Stimulated activated CD8-positive, alpha-beta memory T cell treated with anti-CD3 and anti-CD28 coated beads, Interleukin-7, amount 100 ng/mL, for 24 hours (primary cell): ENCODE measurements around the gene TNNC1.

ENCODE experiments used
- DNase-seq: peaks from one replicate; pipeline ENCODE4 v3.0.0-alpha.2; 2020; ENCODE audit warnings: low read depth

TNNC1 gene

DNA sequence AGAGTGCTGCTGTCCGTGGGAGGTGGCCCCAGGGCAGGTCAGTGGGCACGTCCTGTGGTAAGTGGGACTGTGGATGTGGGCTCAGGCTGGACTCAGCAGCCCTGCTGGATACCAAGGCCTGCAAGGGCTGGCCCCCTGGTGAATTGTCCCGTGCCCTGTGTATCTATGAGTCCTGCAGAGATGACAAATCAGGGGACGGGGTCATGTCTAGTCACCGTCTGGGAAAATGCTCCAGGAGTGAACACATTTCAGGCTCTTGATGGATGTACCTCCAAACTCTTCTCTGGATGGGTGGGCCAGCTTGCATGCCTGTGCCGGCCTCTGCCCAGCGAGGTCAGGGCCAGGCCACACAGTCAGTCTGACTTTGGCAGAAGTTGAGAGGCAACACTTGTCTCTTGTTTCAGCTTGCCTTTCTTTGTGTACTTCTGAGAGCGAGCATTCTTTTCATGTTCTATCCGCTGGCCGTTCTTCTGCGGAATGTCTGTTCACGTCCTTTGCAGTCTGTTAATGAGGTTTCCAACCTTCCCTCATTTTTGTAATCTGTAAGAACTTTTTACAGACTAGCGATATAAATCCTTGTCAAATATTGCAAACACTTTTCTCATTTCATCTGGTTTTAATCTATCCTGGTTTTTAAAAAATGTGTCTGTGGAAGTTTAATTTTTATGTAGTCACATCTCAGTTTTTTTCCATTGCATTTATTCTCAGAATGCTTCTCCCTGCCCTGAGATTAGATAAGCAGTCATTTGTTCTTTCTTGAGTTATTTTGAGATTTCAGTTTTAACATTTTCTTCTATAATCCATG is 29.9 kb upstream of the TNNC1 start:
- no peak for DNase-seq

DNA sequence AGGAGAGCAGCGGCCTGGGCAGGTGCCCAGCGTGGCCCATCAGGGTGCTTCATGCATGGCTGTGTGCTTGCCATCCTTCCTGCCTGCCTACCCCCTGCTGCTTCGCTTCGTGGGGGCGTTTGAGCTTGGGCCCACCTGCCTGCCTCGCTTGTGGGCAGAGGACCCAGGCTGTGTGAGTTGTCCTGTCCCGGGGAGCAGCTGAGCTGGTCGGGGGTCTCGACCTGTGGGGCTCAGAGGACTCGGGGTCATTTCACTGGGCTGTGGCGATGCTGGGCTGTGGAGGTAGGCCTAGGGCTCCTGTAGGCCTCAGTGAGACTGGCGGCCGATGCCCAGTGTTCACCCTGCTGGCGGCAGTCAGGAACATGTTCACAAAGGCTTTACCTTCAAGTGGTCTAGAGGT is 29.2 kb upstream of the TNNC1 start:
- no peak for DNase-seq

GRCh38 chr3:52481819-52482521 is 28.1 kb upstream of the TNNC1 start:
- DNase-seq, result no peak

GRCh38 chr3:52480768-52481715 is 27.2 kb upstream of the TNNC1 start:
- DNase-seq, result no peak

DNA sequence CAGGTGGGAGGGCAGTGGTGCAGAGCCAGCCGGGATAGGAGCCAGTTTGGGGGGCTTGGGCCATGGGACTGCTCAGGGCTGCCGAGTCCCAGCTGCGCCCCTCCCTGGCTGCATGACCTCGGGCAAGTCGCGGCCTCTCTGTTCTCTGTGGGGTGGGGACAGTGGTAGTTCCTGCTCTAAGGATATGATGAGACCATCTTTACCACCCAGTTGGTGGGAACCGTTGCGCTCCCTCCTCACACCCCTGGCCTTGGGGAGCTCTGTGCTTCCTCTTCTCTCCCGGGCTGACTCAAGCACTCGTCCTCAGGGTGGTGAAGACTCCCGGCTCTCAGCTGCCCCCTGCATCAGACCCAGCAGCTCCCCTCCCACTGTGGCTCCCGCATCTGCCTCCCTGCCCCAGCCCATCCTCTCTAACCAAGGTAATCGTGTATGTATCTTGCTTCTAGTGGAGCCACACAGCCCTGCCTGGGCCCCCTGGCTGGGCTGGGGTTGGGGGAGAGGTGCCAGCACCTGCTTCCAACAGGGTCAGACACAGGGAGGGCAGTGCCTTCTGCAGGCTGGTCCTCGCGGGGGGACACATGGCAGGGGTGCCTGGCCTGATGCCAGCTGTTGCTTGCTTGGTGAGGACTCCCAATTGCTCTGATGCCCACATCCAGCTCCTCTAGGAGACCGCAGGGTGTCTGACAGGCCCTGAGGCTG is 26.2 kb upstream of the TNNC1 start:
- no peak for DNase-seq

GRCh38 chr3:52479037-52479876 is 25.4 kb upstream of the TNNC1 start:
- DNase-seq, result no peak

DNA sequence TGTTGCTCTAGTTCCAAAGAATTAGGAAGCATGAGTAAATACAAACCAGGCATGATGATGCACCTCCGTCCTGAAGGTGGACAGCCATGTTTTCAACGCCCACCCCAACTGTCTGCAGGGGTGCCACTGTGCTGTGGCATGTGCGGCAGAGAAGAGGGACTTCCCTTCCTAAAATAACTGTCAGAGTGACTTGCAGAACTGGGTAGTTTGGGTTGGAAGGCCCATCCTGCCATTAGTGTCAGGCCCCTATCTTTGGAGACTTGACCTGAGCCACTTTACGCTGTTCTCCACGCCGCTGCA is 23.9 kb upstream of the TNNC1 start:
- DNase-seq, result no peak

- DNase-seq, result no peak
Measured at GRCh38 chr3:52477076-52477795, 23.4 kb upstream of the TNNC1 start.

- DNase-seq, result no peak
Measured at GRCh38 chr3:52473026-52473425, 19.2 kb upstream of the TNNC1 start.

DNA sequence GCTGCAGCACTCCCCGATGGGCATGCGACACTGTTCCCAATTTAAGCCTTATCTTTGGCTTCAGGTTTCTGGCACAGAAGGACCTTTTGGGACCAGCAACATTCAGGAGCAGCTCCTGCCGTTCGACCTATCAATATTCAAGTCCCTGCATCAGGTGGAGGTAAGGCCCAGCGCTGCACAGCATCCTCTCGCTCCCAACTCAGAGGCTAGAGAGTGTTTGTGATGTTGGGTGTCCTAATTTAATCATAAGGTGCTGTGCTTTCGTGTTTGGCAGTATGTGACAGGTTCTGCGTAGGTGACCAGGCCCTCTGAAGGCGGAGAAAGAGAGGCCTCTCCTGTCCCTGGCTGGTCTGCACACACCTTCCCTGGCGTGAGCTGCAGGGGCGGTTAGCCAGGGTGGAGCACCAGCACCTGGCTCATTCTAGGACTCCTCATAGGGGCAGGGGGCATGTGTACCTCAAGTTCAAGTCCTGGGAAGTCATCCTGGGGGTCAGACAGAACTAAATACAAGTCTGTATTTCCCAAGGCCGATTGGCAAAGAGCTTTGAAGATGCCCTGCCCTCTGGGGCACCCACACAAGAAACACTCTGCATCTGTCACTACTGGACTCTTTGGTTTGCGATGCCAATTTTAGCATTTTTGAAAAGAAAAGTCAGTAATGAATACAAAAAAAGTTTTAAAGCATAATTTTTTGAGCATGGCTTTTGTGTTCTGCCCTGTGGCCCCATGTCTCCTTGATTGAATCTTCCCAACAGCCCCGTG is 18.6 kb upstream of the TNNC1 start:
- DNase-seq, result no peak

- no peak for DNase-seq
Measured at GRCh38 chr3:52471371-52472238, 17.8 kb upstream of the TNNC1 start.

GRCh38 chr3:52470920-52471319 is 17.1 kb upstream of the TNNC1 start:
- no peak for DNase-seq

GRCh38 chr3:52469001-52469400 is 15.2 kb upstream of the TNNC1 start:
- no peak for DNase-seq

DNA sequence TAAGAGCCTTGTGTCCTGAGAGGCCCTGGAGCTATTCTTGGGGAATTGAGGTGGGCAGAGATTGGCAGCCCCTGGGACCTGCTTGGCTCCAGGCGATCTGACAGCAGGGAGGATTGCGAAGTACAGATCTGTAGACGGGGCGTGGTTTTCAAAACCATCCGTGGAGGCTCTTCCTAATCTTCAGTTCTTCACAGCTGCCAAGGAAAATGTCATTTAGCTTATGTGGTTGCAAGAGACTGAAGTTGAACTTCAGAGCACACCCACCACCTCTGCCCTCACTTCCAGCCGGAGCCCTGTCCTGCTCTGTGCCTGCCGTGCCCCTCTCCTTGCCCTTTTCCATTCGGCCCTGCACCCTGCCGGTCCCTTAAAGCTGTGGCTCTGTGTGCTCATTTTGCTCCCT is 14.5 kb upstream of the TNNC1 start:
- DNase-seq, result no peak

GRCh38 chr3:52463416-52463815 is 9.6 kb upstream of the TNNC1 start:
- no peak for DNase-seq

DNA sequence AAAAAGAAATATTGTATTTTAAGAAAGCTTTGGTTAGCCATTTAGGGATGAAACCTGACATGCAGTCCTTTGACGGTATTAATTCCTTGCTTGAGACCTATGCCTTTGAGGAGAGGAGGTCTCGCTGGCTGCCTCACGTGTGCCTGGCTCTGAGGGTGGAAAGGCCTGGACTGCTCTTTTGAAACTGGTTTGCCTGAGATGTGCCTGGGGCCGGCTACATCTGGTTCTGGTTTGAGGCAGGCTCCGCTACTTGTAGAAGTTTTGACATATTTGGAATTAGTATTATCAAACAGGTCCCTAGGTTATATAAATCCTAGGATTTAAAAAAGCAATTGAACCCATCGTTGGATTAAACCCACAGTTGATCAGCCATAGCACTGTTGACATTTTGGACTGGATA is 8.0 kb upstream of the TNNC1 start:
- DNase-seq, result no peak

DNA sequence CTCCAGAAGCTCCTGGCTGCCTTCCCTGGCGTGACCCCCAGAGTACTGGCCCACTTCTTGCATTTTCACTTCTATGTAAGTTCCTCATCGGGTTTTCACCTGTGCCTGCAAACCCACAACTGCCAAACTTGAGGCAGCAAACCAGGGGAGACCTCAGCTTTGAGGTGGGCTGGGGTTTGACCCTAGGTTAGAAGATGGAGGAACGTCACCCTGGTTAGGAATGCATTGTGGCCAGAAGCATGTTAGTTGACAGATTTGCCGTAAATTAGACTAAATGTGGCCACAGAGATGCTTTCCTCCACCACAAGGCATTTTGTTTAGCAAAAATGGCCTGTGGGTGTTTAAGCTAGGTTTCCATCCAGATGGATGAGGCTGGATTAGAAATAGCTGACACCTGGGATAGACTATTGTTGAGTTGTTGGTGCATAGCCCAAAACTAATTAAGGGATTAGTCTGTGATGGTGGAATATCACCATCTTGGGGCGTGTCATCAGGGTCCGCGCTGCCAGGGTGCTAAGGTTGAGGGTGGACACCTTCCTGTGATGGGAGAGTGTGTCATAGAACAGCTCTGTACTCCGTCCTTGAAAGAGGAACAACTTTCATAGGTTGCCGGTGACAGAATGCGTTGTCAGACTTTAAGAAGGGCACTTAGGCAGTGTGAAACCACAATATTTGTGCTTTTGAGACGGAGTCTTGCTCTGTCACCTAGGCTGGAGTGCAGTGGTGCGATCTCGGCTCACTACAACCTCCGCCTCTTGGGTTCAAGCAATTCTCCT is 5.1 kb upstream of the TNNC1 start:
- no peak for DNase-seq
